Stimulated activated CD8-positive, alpha-beta memory T cell treated with anti-CD3 and anti-CD28 coated beads, Interleukin-15, amount 100 ng/mL, for 4 hours (primary cell): Measurements from ENCODE around the gene KCTD12.

Source experiments
- DNase-seq, 2 donors: peaks; one replicate each; pipeline ENCODE4 v3.0.0-alpha.2; 2020; ENCODE audit warnings: low read depth in 2 of 2

KCTD12 gene

DNA sequence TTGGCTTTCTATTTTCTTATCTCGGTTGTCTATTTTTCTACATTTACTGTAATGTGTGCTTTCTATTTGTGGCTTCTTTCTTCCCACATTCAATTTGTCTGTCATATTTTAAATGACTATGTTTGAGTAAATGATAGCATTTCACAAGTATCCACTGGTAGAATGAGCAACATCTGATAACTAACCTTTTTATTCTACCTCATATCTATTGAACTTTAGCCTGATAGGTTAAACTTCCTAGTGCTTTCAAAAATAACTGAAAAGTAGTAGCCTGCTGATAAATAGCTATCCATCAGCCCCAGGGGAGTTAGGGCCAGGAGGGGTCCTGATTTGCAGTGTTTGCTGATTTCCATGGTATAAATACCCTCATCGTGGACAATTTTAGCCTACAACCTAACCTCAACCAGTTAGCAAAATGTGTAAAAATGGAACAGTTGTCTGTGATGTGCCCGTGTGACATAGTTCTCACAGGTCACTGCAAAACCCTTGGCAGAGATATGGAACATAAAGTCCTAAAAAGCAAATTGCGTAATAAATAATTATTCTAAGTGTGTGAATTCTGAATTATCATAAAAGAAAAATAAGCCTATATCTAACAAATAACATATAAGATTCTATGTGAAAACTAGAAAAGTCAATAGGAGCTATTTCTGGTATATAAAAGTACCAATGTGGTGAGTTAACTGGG, 32.1 kb downstream of the KCTD12 start:
- no peak for DNase-seq

DNA sequence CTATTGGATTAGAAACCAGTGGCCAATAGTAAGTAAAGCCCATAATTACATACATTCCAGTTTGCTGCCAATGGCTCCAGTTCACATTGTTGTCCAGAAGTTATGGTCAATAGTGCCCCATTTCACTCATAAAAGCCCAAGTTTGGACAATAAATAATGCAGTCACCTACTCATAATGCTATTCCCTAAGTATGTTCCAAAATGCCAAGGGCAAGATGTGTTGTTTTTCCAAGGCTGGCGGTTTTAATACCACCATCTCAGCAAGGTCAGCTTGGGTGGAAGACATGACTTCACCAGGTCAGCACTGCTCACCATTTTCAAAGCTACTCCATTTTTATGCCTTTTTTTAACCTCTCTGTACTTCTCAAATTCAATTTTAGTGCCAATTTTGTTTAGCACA, 32.7 kb downstream of the KCTD12 start:
- DNase-seq, result no peak

DNA sequence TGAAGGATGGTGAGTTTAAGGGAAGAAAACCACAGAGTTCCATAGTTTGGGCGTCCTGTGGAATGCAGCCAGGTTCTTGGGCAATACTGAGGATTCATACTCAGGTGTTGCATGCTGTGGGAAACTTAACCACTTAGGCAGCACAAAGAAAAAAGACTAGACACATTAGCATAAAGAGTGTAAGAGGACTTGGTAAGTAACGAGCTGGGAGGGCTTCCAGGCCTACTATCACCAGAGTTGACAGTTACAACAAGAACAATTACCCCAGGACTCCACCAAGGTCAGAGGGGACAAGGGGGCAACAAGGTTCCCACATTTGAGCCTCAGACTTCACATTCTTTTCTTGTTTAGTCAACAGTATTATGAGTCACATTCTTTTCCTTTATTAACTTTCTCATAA, 33.2 kb downstream of the KCTD12 start:
- no peak for DNase-seq

DNA sequence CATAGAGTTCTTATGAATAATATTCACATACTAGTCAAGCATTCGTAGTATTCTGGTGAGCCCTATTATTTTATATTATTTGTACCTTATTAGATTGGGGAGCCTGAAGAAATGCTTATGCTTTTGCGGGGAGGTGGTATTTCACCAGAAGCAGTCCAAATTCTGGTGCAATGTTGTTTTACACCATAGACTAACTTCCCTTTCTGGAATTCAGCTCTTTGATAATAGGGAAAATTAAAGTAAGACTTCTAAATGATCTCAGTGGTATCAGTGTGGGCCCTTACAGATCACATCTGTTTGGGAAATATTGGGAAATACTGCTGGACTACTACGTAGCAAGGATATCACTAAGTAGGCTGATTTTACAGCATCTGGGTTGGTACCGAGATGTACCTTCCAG, 34.2 kb downstream of the KCTD12 start:
- no peak for DNase-seq

DNA sequence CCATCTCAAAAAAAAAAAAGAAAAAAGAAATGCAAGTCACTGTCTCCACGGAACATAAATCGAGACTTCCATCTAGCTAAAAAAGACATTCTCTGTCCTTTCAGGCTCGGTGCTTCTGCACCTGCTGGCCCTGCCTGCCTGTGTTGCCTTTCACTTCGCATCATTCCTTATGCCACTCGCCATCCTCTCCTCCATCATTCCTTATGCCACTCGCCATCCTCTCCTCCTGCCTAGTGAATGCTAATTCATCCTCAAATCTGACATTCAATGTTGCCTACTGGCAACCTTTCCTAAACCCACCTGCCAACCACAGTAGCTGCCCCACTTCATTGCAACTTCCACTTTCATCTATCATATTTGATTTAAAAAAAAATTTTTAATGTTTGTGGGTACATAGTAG, 36.7 kb downstream of the KCTD12 start:
- no peak for DNase-seq

DNA sequence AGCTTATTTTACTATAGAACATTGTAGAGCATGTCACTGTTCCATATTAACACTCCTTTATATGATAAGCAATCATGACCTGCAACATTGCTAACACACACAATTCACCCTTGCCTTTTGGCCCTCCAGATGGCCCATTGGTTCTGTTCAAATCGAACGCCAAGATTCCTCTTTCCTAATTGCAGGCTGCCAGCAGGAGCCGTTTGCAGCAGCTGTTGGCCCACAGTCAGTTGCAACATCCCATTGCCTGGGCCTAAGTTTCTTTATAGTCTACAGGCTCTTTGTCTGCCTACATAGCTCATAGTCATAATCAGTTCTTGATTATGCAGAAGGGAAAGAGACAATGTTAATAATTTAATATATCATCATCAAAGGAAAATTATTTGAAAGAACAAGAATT, 37.6 kb downstream of the KCTD12 start:
- no peak for DNase-seq

DNA sequence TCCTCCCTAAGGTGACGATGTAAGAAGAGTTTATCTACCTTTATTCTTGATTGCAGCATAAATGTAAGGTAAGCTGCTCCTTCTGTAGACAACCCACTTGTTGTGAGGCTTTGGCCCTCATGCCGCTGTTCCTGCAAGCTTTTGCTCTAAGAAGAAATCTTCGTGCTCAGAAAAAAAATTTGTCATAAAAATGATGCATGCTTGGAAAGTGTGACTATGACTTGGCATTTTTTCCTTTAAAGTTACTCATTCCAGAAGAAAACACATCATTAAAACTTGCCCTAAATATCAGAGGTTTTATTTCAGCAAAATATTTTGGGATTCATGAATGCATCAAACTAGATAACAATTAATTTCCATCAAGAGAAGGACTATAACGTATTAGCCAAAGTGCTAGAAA, 39.8 kb downstream of the KCTD12 start:
- no peak for DNase-seq

DNA sequence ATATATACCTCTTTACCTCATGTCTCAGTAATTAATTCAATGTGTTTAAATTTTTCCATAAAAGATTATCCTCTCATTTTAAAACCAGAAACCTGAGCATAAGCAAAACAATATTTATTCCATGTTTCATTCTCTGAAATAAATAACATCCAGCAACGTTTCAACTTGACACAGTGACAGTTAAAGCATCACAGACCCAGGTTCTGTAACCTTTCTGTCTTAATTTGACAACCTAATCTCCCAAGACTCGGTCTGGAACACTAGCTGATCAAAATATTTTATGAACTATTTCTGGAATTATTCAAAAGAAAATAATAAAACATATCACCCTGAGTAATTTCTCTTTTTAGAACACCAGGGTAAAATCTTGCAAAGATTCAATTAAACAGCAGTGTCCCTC, 40.3 kb downstream of the KCTD12 start:
- DNase-seq, result no peak

DNA sequence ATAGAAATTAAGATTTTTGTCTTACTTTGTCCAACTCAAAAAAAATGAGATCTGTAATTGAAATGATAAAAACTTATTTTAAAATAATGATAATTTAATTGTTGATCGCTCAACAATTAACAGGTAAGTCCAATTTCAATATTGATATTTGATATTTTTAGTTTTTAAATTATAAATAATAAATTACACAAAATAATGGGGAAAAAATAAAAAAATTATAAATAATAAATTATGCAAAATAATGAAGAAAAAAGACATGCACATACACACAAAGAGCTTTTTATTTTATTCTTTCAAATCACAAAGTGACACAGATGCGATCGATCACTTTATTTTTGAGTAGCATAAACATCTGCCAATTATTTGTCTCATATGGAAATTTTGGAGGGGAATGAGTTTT, 40.8 kb downstream of the KCTD12 start:
- DNase-seq, result no peak

DNA sequence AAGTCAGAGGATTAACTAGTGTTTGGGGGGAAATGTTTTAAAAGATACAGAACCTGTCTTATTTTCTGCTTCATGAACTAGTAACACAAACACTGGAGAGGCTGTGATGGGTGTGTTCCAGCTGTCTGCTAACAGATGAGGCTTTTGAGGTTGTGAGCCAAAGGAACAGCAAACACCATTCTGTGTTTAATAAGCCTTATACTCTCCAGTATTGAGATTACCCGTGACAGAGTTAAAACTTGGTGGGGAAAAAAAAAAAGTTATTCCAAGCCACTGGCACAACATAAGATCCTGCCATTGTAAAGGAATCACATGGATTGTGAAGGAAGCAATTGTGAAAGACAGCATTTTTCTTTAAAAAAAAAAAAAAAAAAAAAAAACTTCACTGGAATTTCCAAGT, 48.4 kb downstream of the KCTD12 start:
- no peak for DNase-seq

DNA sequence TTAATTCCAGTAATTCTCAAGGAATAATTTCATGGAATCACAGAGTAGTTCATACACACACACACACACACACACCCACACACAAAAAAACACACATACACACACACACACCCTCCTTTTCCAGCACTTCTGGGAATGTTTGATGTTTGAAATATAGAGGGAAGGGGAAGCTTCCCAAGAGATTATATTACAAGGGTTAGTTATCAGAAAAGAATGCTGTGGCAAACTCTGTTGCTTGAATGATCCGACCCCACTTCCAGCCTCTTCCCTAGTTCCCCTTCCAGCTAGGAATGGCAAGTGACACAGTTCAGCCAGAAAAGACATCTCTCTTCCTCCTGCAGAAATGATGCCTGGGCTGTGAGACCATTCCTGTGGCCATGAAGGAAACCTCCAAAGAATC, 49.9 kb downstream of the KCTD12 start:
- no peak for DNase-seq

DNA sequence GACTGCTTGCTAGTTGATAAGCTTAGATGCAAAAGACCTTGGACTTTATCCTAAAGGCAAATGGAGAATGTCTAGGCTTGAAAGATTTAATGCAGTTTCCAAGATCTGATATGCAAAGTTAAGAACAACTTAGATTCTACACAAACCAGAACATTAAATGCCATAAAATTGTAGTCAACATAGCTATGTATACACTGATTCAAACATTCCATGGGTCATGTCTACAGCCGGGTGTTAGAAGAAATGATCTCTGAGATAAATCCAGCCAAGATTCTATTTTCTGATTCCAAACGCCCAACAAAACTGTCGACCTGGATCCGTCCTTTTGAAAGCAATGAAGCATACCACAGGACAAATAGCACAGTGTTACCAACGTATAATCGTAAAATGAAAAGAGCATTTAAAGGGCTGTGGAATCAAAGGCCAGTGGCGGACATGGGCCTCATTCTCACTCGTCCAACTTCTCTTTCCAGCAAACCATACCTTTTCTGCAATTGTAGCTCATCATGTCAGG, 52.7 kb downstream of the KCTD12 start:
- DNase-seq, result no peak

DNA sequence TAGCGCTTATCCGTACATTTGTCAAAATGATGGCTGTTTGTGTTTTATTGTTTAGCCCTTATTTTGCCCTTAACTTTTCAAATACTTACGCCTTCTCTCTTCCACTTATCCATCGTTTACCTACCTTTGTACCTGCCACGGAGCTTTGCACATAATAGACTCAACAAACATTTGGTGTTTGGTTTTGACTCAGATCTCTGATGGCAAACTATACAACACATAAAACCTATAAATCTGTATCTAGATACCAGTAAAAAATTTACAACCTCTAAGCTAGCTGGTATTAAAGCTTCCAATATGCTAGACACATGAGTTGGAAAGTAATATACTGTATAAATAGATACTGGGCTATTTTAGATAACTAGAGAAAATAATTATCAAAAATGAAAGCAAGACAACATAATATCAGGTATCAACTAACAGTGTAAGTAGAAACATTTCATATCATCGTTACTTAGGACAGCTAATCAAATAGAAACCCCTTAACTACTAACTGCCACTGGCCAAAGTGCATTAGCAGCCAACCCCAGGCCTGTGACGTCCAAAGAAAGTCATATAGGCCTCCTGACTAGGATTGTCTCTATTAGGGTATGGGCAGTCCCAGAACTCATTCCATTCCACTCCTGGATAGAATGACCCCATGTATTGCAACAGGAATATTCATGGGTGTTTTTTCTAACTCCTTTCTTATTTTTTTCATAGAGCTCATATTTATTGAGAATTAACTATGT, 53.8 kb downstream of the KCTD12 start:
- no peak for DNase-seq

DNA sequence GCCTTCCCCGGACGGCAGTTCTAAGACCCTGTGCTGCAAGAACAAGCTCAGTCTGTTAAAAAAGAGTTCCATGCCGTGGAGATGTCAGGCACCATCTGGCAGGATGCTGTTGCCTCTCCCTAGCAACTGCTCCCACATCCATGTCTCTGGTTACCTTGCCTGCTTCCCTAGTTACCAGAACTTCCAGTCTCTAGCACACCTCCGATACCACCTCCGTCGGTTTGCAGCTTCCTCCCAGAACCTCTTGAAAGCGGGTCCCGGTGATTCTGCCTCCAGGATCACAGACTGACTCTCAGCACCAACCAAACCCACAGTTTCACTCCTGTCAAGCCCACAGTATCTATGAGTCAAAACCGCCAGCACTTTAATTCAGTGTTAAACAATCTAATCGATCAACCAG, 55.4 kb downstream of the KCTD12 start:
- no peak for DNase-seq
